Measurements from ENCODE around the gene NT5E.
"Not testable (repeated sequence)": the region's sequence is repeated elsewhere in the genome, so short reads cannot be mapped to it uniquely, and the experiment has no call there.

The NT5E gene

DNA sequence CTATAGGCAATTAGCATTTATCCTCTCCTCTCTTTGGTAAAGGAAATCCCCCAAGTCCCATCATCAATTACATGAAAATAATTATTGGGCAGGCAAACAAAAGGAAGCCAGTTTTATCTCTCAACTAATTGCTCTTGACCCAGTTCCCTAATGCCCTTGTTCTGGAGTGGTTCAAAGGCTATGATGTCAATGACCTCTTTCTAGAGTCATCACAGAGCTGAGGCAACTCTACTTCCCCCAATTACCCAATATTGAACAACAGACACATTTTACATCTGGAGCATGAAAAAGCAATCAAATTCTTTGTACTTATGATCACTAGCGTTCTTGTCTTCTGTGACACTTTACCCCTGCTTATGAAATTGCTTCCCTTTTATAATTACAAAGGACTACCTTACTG is 43.5 kb downstream of the NT5E start:
- DNase-seq (ENCODE audit: low read depth) = no peak

DNA sequence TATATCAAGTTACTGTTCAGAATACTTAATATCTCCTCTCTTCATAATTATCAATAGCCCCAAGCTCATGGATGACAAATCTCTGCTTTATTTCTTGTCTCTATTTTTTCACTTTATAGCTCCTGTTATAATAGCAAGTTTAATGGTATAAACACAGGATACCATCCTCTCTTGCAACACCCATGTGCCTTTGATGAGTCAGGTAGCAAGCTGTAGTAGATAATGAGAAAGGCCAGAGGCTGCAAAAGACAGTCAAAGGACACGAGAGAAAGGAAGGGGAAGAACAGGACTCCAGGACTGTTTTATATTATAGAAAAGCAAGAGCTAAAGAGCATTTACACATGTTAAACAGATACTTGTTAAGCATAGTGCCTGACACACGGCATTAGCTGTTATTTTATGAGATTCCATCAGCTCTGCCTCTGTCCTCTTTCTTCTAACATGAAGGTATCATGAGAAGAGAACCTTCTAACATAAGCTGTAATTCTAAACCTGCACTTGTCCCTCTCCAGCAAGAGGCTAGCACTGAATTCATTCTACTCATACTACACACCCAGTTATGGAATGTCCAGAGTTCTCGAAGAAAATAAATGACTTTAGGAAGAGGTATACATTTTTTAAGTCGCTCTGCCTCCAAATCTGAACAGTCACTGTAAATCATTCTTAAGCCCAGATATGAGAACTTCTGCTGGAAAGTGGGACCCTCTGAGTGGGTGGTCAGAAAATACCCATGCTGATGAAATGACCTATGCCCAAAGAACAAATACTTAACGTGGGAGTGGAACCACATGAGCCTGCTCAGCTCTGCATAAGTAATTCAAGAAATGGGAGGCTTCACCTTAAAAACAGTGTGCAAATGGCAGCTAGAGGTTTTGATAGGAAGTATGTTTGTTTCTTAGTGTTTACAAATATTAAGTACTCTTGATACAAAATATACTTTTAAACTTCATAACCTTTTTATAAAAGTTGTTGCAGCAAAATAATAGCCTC is 45.0 kb downstream of the NT5E start:
- DNase-seq (ENCODE audit: low read depth) = no peak

DNA sequence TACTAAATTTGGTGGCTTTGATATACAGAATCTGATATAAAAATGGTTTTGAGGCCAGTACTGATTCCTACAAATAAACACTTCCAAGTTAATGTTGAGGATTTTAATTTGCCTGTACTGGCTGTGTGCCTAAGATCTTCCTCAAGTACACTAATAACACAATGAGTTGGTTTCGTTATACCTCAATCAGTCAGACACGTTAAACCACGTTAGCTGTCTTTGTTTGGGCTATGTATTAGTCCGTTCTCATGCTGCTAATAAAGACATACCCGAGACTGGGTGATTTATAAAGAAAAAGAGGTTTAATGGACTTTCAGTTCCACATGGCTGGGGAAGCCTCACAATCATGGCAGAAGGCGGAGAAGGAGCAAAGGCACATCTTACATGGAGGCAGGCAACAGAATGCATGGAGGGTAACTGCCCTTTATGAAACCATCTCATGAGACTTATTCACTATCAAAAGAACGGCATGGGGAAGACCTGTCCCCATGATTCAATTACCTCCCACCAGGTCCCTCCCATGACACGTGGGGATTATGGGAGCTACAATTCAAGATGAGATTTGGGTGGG is 46.2 kb downstream of the NT5E start:
- DNase-seq (ENCODE audit: low read depth) = no peak

DNA sequence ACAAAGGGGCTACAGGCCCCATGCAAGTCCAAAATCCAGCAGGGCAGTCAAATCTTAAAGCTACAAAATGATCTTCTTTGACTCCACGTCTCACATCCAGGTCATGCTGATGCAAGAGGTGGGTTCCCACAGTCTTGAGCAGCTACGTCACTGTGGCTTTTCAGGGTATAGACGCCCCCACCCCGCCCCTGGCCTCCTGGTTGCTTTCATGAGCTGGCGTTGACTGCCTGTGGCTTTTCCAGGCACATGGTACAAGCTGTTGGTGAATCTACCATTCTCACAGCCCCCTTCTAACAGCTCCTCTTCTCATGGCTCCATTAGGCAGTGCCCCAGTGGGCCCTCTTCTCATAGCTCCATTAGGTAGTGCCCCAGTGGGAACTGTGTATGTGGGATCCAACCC is 47.0 kb downstream of the NT5E start:
- no peak for DNase-seq (ENCODE audit: low read depth)

- no peak for DNase-seq (ENCODE audit: low read depth)
These were observed 48.8 kb downstream of the NT5E start for GRCh38 chr6:85498596-85499258.

- DNase-seq (ENCODE audit: low read depth) = no peak
These were observed 56.7 kb downstream of the NT5E start for GRCh38 chr6:85506441-85507093.

DNA sequence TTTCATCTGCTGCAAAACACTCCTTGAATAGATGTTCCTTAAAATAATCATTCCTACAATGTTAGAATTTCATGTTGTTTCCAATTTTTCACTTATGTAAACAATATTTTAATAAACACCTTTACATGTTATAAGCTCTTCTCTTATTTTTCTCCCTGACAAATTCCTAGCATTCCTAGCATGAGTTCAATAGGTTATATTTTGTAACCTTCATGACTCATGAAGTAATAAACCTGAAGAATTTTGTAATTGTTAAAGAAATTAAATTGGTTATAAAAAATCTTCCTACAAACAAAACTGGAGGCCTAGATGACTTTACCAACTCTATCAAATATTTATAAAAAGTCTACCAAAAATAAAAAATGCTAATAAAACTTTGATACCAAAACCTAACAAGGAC is 66.3 kb downstream of the NT5E start:
- no peak for DNase-seq (ENCODE audit: low read depth)

- not testable (repeated sequence) for DNase-seq (ENCODE audit: low read depth)
These were observed 74.4 kb downstream of the NT5E start for GRCh38 chr6:85524281-85524680.

DNA sequence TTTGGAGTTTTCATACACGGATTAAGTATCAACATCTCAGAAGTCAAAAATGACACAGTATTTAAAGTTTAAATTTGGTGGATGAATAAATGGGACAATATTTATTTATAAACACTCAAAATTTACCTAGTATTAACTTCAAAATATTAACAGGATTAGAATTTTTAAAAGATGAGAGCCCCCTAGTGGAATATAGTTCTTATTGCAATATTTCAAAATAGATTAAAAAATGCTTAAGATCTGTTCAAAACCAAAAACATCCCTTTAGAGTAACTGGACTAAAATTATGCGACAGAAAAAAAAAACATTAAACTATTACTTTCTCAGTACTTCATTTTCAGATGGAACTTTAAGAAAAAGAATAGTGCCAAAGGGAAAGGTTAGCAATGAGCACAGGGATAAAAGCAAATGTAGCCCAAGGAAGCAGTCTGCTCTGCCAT is 87.2 kb downstream of the NT5E start:
- DNase-seq (ENCODE audit: low read depth) = no peak

- no peak for DNase-seq (ENCODE audit: low read depth)
These were observed 94.9 kb downstream of the NT5E start for GRCh38 chr6:85544776-85545175.
